HFFc6 (cell line): ENCODE data around the gene INSYN2B. TPM values are rescaled to one million over a fixed set of nuclear protein-coding genes. Genes with fewer than 3 reads are reported as not detected.
A peak's percentile ranks its signal among the peaks of the same experiment; 100 is the strongest.

Experiments
- DNase-seq: peaks from one replicate; pipeline ENCODE4 v3.0.0-alpha.2; 2018
- H3K27ac Mint-ChIP-seq: 2 replicates; pipeline ENCODE4 v1.8.0; 2020; ENCODE audit warnings: mild to moderate bottlenecking, mixed read lengths
- H3K27me3 Mint-ChIP-seq: 2 replicates; pipeline ENCODE4 v1.8.0; 2021; ENCODE audit warnings: mild to moderate bottlenecking, moderate library complexity, mixed read lengths; ENCODE audit not compliant: insufficient read depth
- H3K36me3 Mint-ChIP-seq: 2 replicates; pipeline ENCODE4 v1.8.0; 2021; ENCODE audit warnings: low read depth, mixed read lengths
- H3K4me1 Mint-ChIP-seq: 2 replicates; pipeline ENCODE4 v1.8.0; 2020; ENCODE audit warnings: low read depth, mixed read lengths
- H3K4me3 Mint-ChIP-seq: 2 replicates; pipeline ENCODE4 v1.8.0; 2020; ENCODE audit warnings: mild to moderate bottlenecking, moderate library complexity, mixed read lengths
- H3K9me3 Mint-ChIP-seq: 2 replicates; pipeline ENCODE4 v1.8.0; 2020; ENCODE audit warnings: mild to moderate bottlenecking, mixed read lengths
- CTCF ChIP-seq: fragments of 200-600 bp; sonication (generic); IDR thresholded peaks from 2 replicates; pipeline ENCODE4 v1.5.0; 2021; ENCODE audit warnings: antibody characterized with exemption, mild to moderate bottlenecking
- total RNA-seq, 6 experiments: library from RNA; stranded (reverse); fragmentation: NEBNext Ultra II Directional; extraction: Animal tissue kit (Norgen Biotek cat#: 25700); gene quantifications; 2 replicates in 1 of 6; 3 replicates in 5 of 6; pipeline ENCODE4 v1.2.3, GENCODE V29; 2021

INSYN2B gene
- total RNA-seq, 6 experiments from 2014 or later: 13.7 to 17.4 (median 16.0) TPM

- TF ChIP-seq CTCF: no peak
- H3K27me3 Mint-ChIP-seq: no peaks in the 10 kb centered on the region
- H3K36me3 Mint-ChIP-seq: peaks cover 39% of the 10 kb centered on the region
- H3K4me1 Mint-ChIP-seq: peaks cover 25% of the 10 kb centered on the region
- H3K4me3 Mint-ChIP-seq: no peak overlapping the region
- no peak for DNase-seq
- H3K9me3 Mint-ChIP-seq: no peaks in the 10 kb centered on the region
- peak overlapping the region; percentile 79 for H3K27ac Mint-ChIP-seq
These were observed 117.9 kb downstream of the INSYN2B start for GRCh38 chr5:169862391-169862811.

DNA sequence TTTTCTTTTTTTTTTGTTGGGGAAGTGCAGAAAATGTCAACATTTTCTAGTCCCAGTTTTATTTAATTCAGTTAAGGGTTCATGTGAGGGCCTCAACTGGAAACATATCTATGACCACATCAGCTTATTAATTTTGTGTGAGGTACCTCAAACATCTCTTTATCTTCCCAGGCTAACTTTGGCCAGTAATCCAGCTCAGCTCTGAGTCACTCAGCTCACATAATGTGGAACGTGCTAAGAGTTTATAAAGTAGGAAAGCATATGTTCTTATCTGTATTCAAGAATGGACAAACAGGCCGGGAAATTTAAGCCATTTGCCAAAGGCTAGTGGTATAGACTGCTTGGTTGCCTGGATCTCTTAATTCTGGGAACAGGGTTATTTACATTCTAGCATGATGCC, 118.4 kb downstream of the INSYN2B start:
- H3K27ac Mint-ChIP-seq: peak overlapping the region; percentile 79
- no peaks in the 10 kb centered on the region for H3K9me3 Mint-ChIP-seq
- H3K27me3 Mint-ChIP-seq: no peaks in the 10 kb centered on the region
- DNase-seq: peak; percentile 87
- H3K4me3 Mint-ChIP-seq: no peak overlapping the region
- peaks cover 29% of the 10 kb centered on the region for H3K4me1 Mint-ChIP-seq
- no peak for TF ChIP-seq CTCF
- H3K36me3 Mint-ChIP-seq: peaks cover 37% of the 10 kb centered on the region

GRCh38 chr5:169861433-169861832, 118.9 kb downstream of the INSYN2B start:
- no peak overlapping the region for H3K4me3 Mint-ChIP-seq
- no peaks in the 10 kb centered on the region for H3K27me3 Mint-ChIP-seq
- peaks cover 34% of the 10 kb centered on the region for H3K4me1 Mint-ChIP-seq
- no peak for TF ChIP-seq CTCF
- H3K27ac Mint-ChIP-seq: peak overlapping the region; percentile 79
- no peak for DNase-seq
- H3K36me3 Mint-ChIP-seq: peaks cover 37% of the 10 kb centered on the region
- H3K9me3 Mint-ChIP-seq: no peaks in the 10 kb centered on the region

- no peaks in the 10 kb centered on the region for H3K27me3 Mint-ChIP-seq
These were observed 119.7 kb downstream of the INSYN2B start for GRCh38 chr5:169860585-169860984.

GRCh38 chr5:169856571-169856970, 123.7 kb downstream of the INSYN2B start:
- Mint-ChIP-seq H3K27ac (peak overlapping the region; percentile 85), H3K4me3 (no peak overlapping the region), H3K9me3 (peaks cover 13% of the 10 kb centered on the region), H3K4me1 (peaks cover 30% of the 10 kb centered on the region), H3K27me3 (peaks cover 3% of the 10 kb centered on the region; the same call in 1 of the 2 replicates), H3K36me3 (peaks cover 32% of the 10 kb centered on the region)
- TF ChIP-seq CTCF: no peak
- peak; percentile 91 for DNase-seq

More at GRCh38 chr5:169860585-169860984, 119.7 kb downstream of the INSYN2B start:
- no peaks in the 10 kb centered on the region for H3K9me3 Mint-ChIP-seq
- H3K27ac Mint-ChIP-seq: no peak overlapping the region
- H3K4me3 Mint-ChIP-seq: no peak overlapping the region
- DNase-seq: no peak
- H3K4me1 Mint-ChIP-seq: peaks cover 43% of the 10 kb centered on the region
- H3K36me3 Mint-ChIP-seq: peaks cover 34% of the 10 kb centered on the region
- no peak for TF ChIP-seq CTCF
